Neural crest cell (in vitro differentiated cells): ENCODE results near the gene KCNJ8. TPM values are rescaled to one million over a fixed set of nuclear protein-coding genes. Genes with fewer than 3 reads are reported as not detected.
A peak's percentile ranks its signal among the peaks of the same experiment; 100 is the strongest.

Source experiments
- DNase-seq: peaks from one replicate; pipeline ENCODE4 v3.0.0; 2021; ENCODE audit warnings: low read depth, mixed read lengths, low spot score
- H3K27ac Mint-ChIP-seq: one replicate; pipeline ENCODE4 v1.8.0; 2021; ENCODE audit warnings: mild to moderate bottlenecking, mixed read lengths; ENCODE audit not compliant: unreplicated experiment
- H3K27me3 Mint-ChIP-seq: 2 replicates; pipeline ENCODE4 v1.8.0; 2021; ENCODE audit warnings: low read depth, mild to moderate bottlenecking, mixed read lengths
- H3K36me3 Mint-ChIP-seq: 2 replicates; pipeline ENCODE4 v1.8.0; 2021; ENCODE audit warnings: low read depth, mild to moderate bottlenecking, mixed read lengths
- H3K4me1 Mint-ChIP-seq: 2 replicates; pipeline ENCODE4 v1.8.0; 2021; ENCODE audit warnings: mixed read lengths
- H3K4me3 Mint-ChIP-seq: one replicate; pipeline ENCODE4 v1.8.0; 2021; ENCODE audit warnings: mild to moderate bottlenecking, mixed read lengths
- H3K9me3 Mint-ChIP-seq: 2 replicates; pipeline ENCODE4 v1.8.0; 2021; ENCODE audit warnings: mixed read lengths
- CTCF ChIP-seq: fragments of 200-600 bp; sonication (generic); conservative IDR thresholded peaks from 2 replicates; pipeline ENCODE4 v1.5.0; 2021; ENCODE audit warnings: antibody characterized with exemption, mild to moderate bottlenecking
- total RNA-seq: library from RNA; stranded (reverse); gene quantifications from 2 replicates; pipeline ENCODE4 v1.2.1, GENCODE V29; 2021

KCNJ8 gene
- total RNA-seq, 1 donor from 2014 or later, result 4.6 TPM

DNA sequence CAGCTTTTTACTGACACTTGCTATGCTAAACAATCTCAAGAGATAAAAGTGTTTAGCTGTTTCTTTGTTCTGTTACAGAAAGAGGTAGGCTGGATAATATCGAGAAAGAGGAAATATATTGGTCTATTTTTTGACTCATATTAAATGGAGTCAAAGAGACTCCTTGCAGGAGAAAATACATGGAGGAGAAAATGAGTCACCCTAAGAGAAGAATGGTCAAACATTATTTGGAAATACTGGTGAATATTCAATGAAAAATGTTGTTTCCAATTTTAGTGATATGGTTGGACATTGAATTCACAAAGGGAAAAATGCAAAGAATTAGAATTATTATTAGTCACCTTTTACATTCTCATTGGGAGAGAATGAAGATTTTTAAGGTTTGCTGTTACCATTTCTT lies 3.2 kb downstream of the KCNJ8 start:
- peaks cover 3% of the 10 kb centered on the region for H3K36me3 Mint-ChIP-seq
- DNase-seq, result no peak
- H3K4me1 Mint-ChIP-seq, result peaks cover 21% of the 10 kb centered on the region
- no peaks in the 10 kb centered on the region for H3K9me3 Mint-ChIP-seq
- TF ChIP-seq CTCF, result no peak
- no peak overlapping the region for H3K27ac Mint-ChIP-seq
- peak overlapping the region; percentile 26 for H3K4me3 Mint-ChIP-seq
- peaks cover 32% of the 10 kb centered on the region for H3K27me3 Mint-ChIP-seq

GRCh38 chr12:21769307-21769706 lies 5.2 kb downstream of the KCNJ8 start:
- Mint-ChIP-seq H3K27ac (no peak overlapping the region), H3K9me3 (no peaks in the 10 kb centered on the region), H3K4me3 (no peak overlapping the region), H3K27me3 (peaks cover 20% of the 10 kb centered on the region), H3K4me1 (peaks cover 10% of the 10 kb centered on the region), H3K36me3 (peaks cover 12% of the 10 kb centered on the region)
- TF ChIP-seq CTCF, result no peak
- DNase-seq, result no peak

DNA sequence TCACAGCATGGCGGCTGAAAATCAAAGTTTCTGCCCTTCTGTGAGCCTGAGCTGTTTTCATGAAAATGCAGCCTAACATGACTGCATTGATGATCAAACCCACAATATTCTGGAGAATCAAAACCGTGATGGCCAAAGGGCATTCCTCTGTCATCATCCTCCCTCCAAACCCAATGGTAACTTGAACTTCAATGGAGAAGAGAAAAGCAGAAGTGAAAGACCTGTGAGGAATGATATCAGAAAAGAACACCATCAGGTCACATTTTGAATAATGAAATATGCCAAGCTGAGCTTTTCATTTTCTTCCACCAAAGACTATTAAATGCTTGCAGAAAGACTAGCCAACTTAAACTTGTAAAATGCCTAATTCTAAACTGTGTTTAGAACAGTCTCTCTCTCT lies 8.1 kb downstream of the KCNJ8 start:
- Mint-ChIP-seq H3K9me3 (no peaks in the 10 kb centered on the region), H3K27ac (no peak overlapping the region), H3K4me3 (no peak overlapping the region), H3K27me3 (peaks cover 3% of the 10 kb centered on the region), H3K36me3 (peaks cover 12% of the 10 kb centered on the region), H3K4me1 (no peaks in the 10 kb centered on the region)
- no peak for TF ChIP-seq CTCF
- DNase-seq, result no peak

GRCh38 chr12:21764950-21765349 lies 9.6 kb downstream of the KCNJ8 start:
- Mint-ChIP-seq H3K27ac (no peak overlapping the region), H3K4me1 (no peaks in the 10 kb centered on the region), H3K36me3 (peaks cover 12% of the 10 kb centered on the region), H3K9me3 (no peaks in the 10 kb centered on the region), H3K27me3 (peaks cover 2% of the 10 kb centered on the region), H3K4me3 (no peak overlapping the region)
- DNase-seq, result no peak
- TF ChIP-seq CTCF, result no peak

- Mint-ChIP-seq H3K27me3 (peaks cover 2% of the 10 kb centered on the region), H3K4me1 (no peaks in the 10 kb centered on the region), H3K4me3 (no peak overlapping the region), H3K27ac (no peak overlapping the region), H3K36me3 (peaks cover 9% of the 10 kb centered on the region), H3K9me3 (no peaks in the 10 kb centered on the region)
- DNase-seq, result no peak
- no peak for TF ChIP-seq CTCF
Observed at GRCh38 chr12:21764065-21764464, 10.4 kb downstream of the KCNJ8 start.

GRCh38 chr12:21763531-21763930 lies 11.0 kb downstream of the KCNJ8 start:
- no peak for TF ChIP-seq CTCF
- no peaks in the 10 kb centered on the region for H3K4me1 Mint-ChIP-seq
- no peaks in the 10 kb centered on the region for H3K9me3 Mint-ChIP-seq
- no peak overlapping the region for H3K4me3 Mint-ChIP-seq
- H3K27ac Mint-ChIP-seq, result no peak overlapping the region
- H3K36me3 Mint-ChIP-seq, result peaks cover 9% of the 10 kb centered on the region
- peaks cover 2% of the 10 kb centered on the region for H3K27me3 Mint-ChIP-seq
- no peak for DNase-seq
